GM11168 (cell line): ENCODE data around the gene AGO4.
"Not testable (repeated sequence)": the region's sequence is repeated elsewhere in the genome, so short reads cannot be mapped to it uniquely, and the experiment has no call there.

Source experiments
- in situ Hi-C: fragments of 300-500 bp; cut with MboI; formaldehyde crosslinking; loops from one replicate; pipeline ENCODE4 v1.12.0; 2022; ENCODE audit warnings: low sequenced_read_pairs; ENCODE audit not compliant: unreplicated experiment

The AGO4 gene

GRCh38 chr1:35809114-35810095 is 1.6 kb downstream of the AGO4 start:
- in situ Hi-C loops: no loop called here

- in situ Hi-C loops: no loop called here
Measured at GRCh38 chr1:35810096-35810881, 2.5 kb downstream of the AGO4 start.

- in situ Hi-C loops: not testable (repeated sequence)
Measured at GRCh38 chr1:35812754-35813153, 4.9 kb downstream of the AGO4 start.

- in situ Hi-C loops: no loop called here
Measured at GRCh38 chr1:35825255-35825654, 17.4 kb downstream of the AGO4 start.

GRCh38 chr1:35832276-35832905 is 24.6 kb downstream of the AGO4 start:
- in situ Hi-C loops: no loop called here

- in situ Hi-C loops: no loop called here
Measured at GRCh38 chr1:35833395-35833794, 25.6 kb downstream of the AGO4 start.

- in situ Hi-C loops: no loop called here
Measured at GRCh38 chr1:35834218-35834617, 26.4 kb downstream of the AGO4 start.

- in situ Hi-C loops: no loop called here
Measured at GRCh38 chr1:35835398-35835797, 27.6 kb downstream of the AGO4 start.

GRCh38 chr1:35836734-35837133 is 28.9 kb downstream of the AGO4 start:
- in situ Hi-C loops: no loop called here

GRCh38 chr1:35838693-35839245 is 31.0 kb downstream of the AGO4 start:
- in situ Hi-C loops: no loop called here

- in situ Hi-C loops: no loop called here
Measured at GRCh38 chr1:35844826-35845225, 37.0 kb downstream of the AGO4 start.

- in situ Hi-C loops: no loop called here
Measured at GRCh38 chr1:35845766-35846165, 38.0 kb downstream of the AGO4 start.

- in situ Hi-C loops: no loop called here
Measured at GRCh38 chr1:35847935-35848565, 40.2 kb downstream of the AGO4 start.

GRCh38 chr1:35850051-35850450 is 42.2 kb downstream of the AGO4 start:
- in situ Hi-C loops: no loop called here

- in situ Hi-C loops: no loop called here
Measured at GRCh38 chr1:35850716-35851115, 42.9 kb downstream of the AGO4 start.

- in situ Hi-C loops: no loop called here
Measured at GRCh38 chr1:35851132-35851869, 43.5 kb downstream of the AGO4 start.

- in situ Hi-C loops: no loop called here
Measured at GRCh38 chr1:35852241-35852640, 44.4 kb downstream of the AGO4 start.

GRCh38 chr1:35854989-35855700 is 47.3 kb downstream of the AGO4 start:
- in situ Hi-C loops: no loop called here

GRCh38 chr1:35856964-35857363 is 49.1 kb downstream of the AGO4 start:
- in situ Hi-C loops: no loop called here
